Measurements from ENCODE around the gene FOXRED1.

DNA sequence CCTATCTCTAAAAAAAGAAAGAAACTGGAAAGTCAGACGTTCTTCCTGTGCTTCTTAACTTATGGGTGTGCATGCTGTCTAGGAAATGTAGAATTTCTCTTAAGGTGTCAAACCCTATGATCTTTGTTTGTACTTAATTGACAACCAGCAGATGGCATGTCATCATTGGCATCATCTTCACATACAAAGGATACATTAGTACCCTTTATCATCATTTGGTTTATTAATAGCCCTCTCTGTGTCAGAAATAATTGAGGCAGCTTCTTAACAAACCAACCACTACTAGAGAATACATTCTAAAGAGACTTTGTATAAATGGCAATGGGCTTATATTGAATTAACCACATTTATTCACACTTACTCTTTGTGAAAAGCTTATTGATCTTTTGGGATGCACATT is 14.1 kb upstream of the FOXRED1 start:
- TF ChIP-seq POLR2AphosphoS5 (IDR thresholded peaks at IDR 0.05; ENCODE audit: low read depth, low read length) (no peak), POLR2A (IDR thresholded peaks at IDR 0.05; ENCODE audit: low read depth, low read length) (no peak)
